Measurements from ENCODE around the gene SMLR1. TPM values are rescaled to one million over a fixed set of nuclear protein-coding genes. Genes with fewer than 3 reads are reported as not detected.

Gene SMLR1
- total RNA-seq, 1 donor from 2014 or later: not detected

DNA sequence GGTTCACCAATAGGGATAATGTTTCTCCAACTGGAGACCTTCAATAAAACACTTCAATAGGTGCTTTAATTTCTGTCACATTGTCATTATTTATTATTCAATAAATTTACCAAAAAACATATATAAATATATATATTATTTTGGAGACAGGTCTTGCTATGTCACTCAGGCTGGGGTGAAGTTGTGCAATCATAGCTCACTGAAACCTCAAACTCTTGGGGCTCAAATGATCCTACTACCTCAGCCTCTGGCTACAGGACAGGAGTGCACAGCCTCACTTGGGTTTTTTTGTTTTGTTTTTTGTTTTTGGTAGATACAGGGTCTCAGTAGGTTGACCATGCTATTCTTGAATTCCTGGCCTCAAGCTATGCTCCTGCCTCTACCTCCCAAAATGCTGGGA is 9.9 kb downstream of the SMLR1 start:
- H3K4me3 ChIP-seq (ENCODE audit: low read depth, low read length): no peak overlapping the region
- TF ChIP-seq, protein P1, sequence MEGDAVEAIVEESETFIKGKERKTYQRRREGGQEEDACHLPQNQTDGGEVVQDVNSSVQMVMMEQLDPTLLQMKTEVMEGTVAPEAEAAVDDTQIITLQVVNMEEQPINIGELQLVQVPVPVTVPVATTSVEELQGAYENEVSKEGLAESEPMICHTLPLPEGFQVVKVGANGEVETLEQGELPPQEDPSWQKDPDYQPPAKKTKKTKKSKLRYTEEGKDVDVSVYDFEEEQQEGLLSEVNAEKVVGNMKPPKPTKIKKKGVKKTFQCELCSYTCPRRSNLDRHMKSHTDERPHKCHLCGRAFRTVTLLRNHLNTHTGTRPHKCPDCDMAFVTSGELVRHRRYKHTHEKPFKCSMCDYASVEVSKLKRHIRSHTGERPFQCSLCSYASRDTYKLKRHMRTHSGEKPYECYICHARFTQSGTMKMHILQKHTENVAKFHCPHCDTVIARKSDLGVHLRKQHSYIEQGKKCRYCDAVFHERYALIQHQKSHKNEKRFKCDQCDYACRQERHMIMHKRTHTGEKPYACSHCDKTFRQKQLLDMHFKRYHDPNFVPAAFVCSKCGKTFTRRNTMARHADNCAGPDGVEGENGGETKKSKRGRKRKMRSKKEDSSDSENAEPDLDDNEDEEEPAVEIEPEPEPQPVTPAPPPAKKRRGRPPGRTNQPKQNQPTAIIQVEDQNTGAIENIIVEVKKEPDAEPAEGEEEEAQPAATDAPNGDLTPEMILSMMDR (IDR thresholded peaks at IDR 0.05; ENCODE audit: insufficient read depth, low read length, poor library complexity, severe bottlenecking): no peak
- no peak for DNase-seq (ENCODE audit: low read depth)
- H3K36me3 ChIP-seq (ENCODE audit: control insufficient read depth, insufficient read depth, low read length): no peaks in the 10 kb centered on the region
- H3K27me3 ChIP-seq (ENCODE audit: control insufficient read depth, insufficient read depth, low read length): no peaks in the 10 kb centered on the region

DNA sequence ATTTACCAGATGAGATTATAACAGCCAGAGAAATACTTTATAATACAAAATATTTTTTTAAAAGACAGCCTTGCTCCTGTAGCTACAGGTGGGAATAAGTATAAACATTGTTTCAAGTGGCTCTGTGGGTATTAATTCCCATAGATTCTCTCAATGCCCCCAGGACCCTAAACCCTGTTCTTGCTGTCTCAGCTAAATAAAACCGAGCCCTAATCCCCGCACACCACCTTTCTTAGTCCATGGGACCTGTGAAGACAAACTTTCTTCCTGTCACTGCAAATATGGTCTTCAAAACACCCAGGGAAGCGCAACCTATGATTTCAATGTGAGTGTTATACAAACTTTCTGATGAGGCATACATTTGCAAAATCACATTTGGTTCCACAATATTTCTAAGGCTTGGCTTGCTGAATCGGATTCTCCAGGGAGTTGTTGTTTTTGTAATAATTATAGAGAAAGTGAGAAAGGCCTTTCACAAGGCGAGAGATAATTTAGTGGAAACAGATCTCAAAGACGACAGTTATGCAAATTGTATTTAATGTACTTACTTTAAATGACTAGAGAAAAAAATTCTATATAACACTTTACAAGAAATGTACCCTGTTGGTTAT is 11.1 kb downstream of the SMLR1 start:
- TF ChIP-seq, protein P1 (IDR thresholded peaks at IDR 0.05; ENCODE audit: insufficient read depth, low read length, poor library complexity, severe bottlenecking): no peak
- no peak for DNase-seq (ENCODE audit: low read depth)
- H3K27me3 ChIP-seq (ENCODE audit: control insufficient read depth, insufficient read depth, low read length): no peaks in the 10 kb centered on the region
- no peak overlapping the region for H3K4me3 ChIP-seq (ENCODE audit: low read depth, low read length)
- H3K36me3 ChIP-seq (ENCODE audit: control insufficient read depth, insufficient read depth, low read length): no peaks in the 10 kb centered on the region

DNA sequence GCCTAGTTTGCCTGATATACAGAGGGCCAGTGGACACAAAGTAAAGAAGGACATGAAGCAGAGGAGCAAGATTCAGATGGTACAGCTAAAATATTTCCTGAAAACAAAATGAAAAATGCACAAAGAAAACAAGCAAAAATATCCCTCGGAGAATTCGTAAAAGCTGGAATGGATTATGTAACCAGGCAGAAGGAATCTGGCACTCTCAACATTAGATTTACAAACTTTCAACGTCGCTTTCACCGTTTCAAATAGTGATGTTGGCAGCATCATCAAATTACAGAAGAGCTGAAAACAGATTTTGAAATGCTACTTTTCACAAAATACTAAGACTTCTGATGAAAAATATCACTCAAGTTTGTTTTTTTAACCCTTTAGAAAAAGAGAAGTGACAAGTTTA is 11.7 kb downstream of the SMLR1 start:
- Histone ChIP-seq H3K36me3 (ENCODE audit: control insufficient read depth, insufficient read depth, low read length) (no peaks in the 10 kb centered on the region), H3K4me3 (ENCODE audit: low read depth, low read length) (no peak overlapping the region), H3K27me3 (ENCODE audit: control insufficient read depth, insufficient read depth, low read length) (no peaks in the 10 kb centered on the region)
- TF ChIP-seq, protein P1 (IDR thresholded peaks at IDR 0.05; ENCODE audit: insufficient read depth, low read length, poor library complexity, severe bottlenecking): no peak
- no peak for DNase-seq (ENCODE audit: low read depth)

DNA sequence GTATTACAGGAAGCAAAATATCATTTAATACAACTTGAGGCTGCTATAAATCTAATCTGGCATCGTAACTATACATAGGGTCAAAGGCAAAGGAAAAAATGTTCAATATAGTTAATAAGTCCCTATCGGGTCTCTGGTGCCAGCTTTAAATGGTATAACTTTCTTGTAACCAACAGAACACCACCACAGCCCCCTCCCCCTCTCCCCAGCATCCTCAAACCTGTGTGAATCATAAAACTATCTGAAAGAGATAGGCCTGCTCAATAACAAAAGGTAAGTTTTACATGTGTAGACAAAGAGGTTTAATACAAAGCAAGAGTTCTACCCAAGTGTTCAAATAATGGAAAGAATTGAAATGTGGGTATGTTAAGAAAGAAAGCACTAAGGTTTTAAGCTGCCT is 12.2 kb downstream of the SMLR1 start:
- no peak for DNase-seq (ENCODE audit: low read depth)
- H3K36me3 ChIP-seq (ENCODE audit: control insufficient read depth, insufficient read depth, low read length): no peaks in the 10 kb centered on the region
- TF ChIP-seq, protein P1 (IDR thresholded peaks at IDR 0.05; ENCODE audit: insufficient read depth, low read length, poor library complexity, severe bottlenecking): no peak
- H3K27me3 ChIP-seq (ENCODE audit: control insufficient read depth, insufficient read depth, low read length): no peaks in the 10 kb centered on the region
- H3K4me3 ChIP-seq (ENCODE audit: low read depth, low read length): no peak overlapping the region

DNA sequence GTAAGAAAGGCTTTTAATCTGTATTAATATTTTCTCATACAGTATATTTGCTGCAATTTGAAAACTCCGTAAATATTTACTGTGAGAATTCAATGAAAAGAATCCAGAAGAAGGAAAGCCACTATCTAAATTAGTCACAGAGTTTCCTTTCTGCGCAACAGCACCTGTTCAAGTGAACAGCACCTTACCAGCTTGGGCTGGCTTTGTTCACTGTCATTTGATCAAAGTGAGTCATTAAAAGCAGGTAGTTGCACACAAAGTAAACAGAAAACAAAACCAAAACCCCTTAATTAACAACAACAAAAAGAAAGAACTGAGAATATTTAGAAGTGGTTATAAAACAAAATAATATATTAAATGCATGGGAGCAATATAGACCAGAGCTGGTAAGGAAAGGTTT is 12.8 kb downstream of the SMLR1 start:
- no peaks in the 10 kb centered on the region for H3K36me3 ChIP-seq (ENCODE audit: control insufficient read depth, insufficient read depth, low read length)
- no peaks in the 10 kb centered on the region for H3K27me3 ChIP-seq (ENCODE audit: control insufficient read depth, insufficient read depth, low read length)
- no peak for DNase-seq (ENCODE audit: low read depth)
- H3K4me3 ChIP-seq (ENCODE audit: low read depth, low read length): no peak overlapping the region
- TF ChIP-seq, protein P1 (IDR thresholded peaks at IDR 0.05; ENCODE audit: insufficient read depth, low read length, poor library complexity, severe bottlenecking): no peak

DNA sequence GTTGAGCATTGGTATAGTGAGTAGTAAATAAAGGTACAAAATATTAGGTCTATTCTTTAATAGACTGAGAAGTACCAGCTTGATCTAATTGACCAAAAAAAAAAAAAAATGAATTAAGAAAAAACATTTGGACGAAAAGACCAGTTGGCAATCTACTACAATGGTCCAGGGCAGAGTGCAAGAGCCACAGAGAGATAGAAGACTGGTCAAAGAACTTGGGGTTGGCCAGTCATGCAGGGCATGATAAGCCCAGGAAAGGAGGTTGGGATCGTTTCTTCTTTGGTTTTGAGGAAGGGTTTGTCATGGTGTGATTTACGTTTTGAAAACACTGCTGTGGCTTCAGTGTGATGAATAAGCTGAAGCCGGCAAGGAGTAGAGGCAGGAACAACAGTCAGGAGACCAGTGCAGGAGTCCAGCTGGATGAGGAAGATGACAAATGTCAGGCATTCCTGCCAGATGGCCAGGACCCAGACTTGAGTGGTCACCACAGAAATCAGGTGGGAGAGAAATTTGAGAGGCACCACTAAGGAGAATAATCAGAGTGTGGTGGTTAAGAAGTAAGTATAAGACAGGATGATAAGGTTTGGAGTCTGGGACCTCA is 14.0 kb downstream of the SMLR1 start:
- TF ChIP-seq, protein P1 (IDR thresholded peaks at IDR 0.05; ENCODE audit: insufficient read depth, low read length, poor library complexity, severe bottlenecking): no peak
- DNase-seq (ENCODE audit: low read depth): no peak

More for the DNA sequence above, 14.0 kb downstream of the SMLR1 start:
- no peaks in the 10 kb centered on the region for H3K36me3 ChIP-seq (ENCODE audit: control insufficient read depth, insufficient read depth, low read length)
- no peaks in the 10 kb centered on the region for H3K27me3 ChIP-seq (ENCODE audit: control insufficient read depth, insufficient read depth, low read length)
- no peak overlapping the region for H3K4me3 ChIP-seq (ENCODE audit: low read depth, low read length)

Data from kidney epithelial cell (primary cell).